GM12878 (cell line): Measurements from ENCODE around the gene GUK1. TPM values are rescaled to one million over a fixed set of nuclear protein-coding genes. Genes with fewer than 3 reads are reported as not detected.

Experiments used
- BMI1 ChIP-seq: fragments of 450-650 bp; IDR thresholded peaks from 2 replicates; pipeline ENCODE4 v1.6.1; 2016; ENCODE audit warnings: mild to moderate bottlenecking, moderate library complexity, borderline replicate concordance
- CEBPB ChIP-seq, 2 experiments: fragments of 150-350 bp in 1 of 2; IDR thresholded peaks; 2 replicates each; pipeline ENCODE4 v1.6.1; 2012 to 2014; ENCODE audit warnings: low read depth in 2 of 2, low read length in 2 of 2, borderline replicate concordance in 1 of 2, inconsistent platforms in 1 of 2
- E2F4 ChIP-seq: IDR thresholded peaks from 2 replicates; pipeline ENCODE4 v1.6.1; 2012; ENCODE audit warnings: low read depth, low read length, improper control_type of control experiment
- EED ChIP-seq: sonication (generic); IDR thresholded peaks from 2 replicates; pipeline ENCODE4 v1.6.1; 2016; ENCODE audit warnings: antibody characterized with exemption, low read depth
- ELK1 ChIP-seq: IDR thresholded peaks from 2 replicates; pipeline ENCODE4 v1.6.1; 2012; ENCODE audit warnings: low read depth, low read length, improper control_type of control experiment
- FOXK2 ChIP-seq: fragments of 450-650 bp; IDR thresholded peaks from 2 replicates; pipeline ENCODE4 v1.6.1; 2017; ENCODE audit warnings: mild to moderate bottlenecking, moderate library complexity
- FOXM1 ChIP-seq: IDR thresholded peaks from 2 replicates; pipeline ENCODE4 v1.6.1; 2012; ENCODE audit warnings: low read depth, mild to moderate bottlenecking, inconsistent platforms, low read length, moderate library complexity
- HDAC6 ChIP-seq: fragments of 200-600 bp; sonication (generic); IDR thresholded peaks from one replicate; pipeline ENCODE4 v1.8.0; 2017; ENCODE audit warnings: antibody characterized with exemption; ENCODE audit not compliant: unreplicated experiment
- IKZF2 ChIP-seq, 2 experiments: fragments of 450-650 bp; IDR thresholded peaks; 2 replicates each; pipeline ENCODE4 v1.6.1; 2017; ENCODE audit warnings: mild to moderate bottlenecking in 2 of 2, moderate library complexity in 2 of 2
- POLR2AphosphoS2 ChIP-seq: IDR thresholded peaks from 2 replicates; pipeline ENCODE4 v1.6.1; 2011; ENCODE audit warnings: low read depth, mild to moderate bottlenecking, low read length, improper control_type of control experiment, moderate library complexity
- RELA ChIP-seq: fragments of 450-650 bp; IDR thresholded peaks from 2 replicates; pipeline ENCODE4 v1.8.0; 2014; ENCODE audit warnings: borderline replicate concordance; ENCODE audit not compliant: partially characterized antibody
- SKIL ChIP-seq: fragments of 450-650 bp; IDR thresholded peaks from 2 replicates; pipeline ENCODE4 v1.6.1; 2017; ENCODE audit warnings: mild to moderate bottlenecking, low read depth, inconsistent platforms; ENCODE audit not compliant: poor library complexity, severe bottlenecking
- SMAD1 ChIP-seq: fragments of 450-650 bp; IDR thresholded peaks from 2 replicates; pipeline ENCODE4 v1.6.1; 2018; ENCODE audit warnings: mild to moderate bottlenecking, low read depth; ENCODE audit not compliant: partially characterized antibody
- SRF ChIP-seq, 2 experiments: IDR thresholded peaks; 2 replicates each; pipeline ENCODE4 v1.6.1; 2011; ENCODE audit warnings: low read depth in 2 of 2, low read length in 2 of 2, mild to moderate bottlenecking in 1 of 2, moderate library complexity in 1 of 2
- TCF7 ChIP-seq: IDR thresholded peaks from 2 replicates; pipeline ENCODE4 v1.6.1; 2014; ENCODE audit warnings: antibody characterized with exemption, borderline replicate concordance
- USF1 ChIP-seq: IDR thresholded peaks from 2 replicates; pipeline ENCODE4 v1.6.1; 2011; ENCODE audit warnings: borderline replicate concordance, low read depth, mild to moderate bottlenecking, moderate library complexity, mixed read lengths, low read length; ENCODE audit not compliant: insufficient read depth; ENCODE audit errors: extremely low read length
- ZBED1 ChIP-seq: IDR thresholded peaks from 2 replicates; pipeline ENCODE4 v1.6.1; 2016; ENCODE audit warnings: borderline replicate concordance
- ZBTB40 ChIP-seq: fragments of 450-650 bp; IDR thresholded peaks from 2 replicates; pipeline ENCODE4 v1.6.1; 2016; ENCODE audit warnings: mild to moderate bottlenecking, moderate library complexity, borderline replicate concordance
- ZNF207 ChIP-seq: fragments of 450-650 bp; IDR thresholded peaks from 2 replicates; pipeline ENCODE4 v1.6.1; 2014; ENCODE audit warnings: antibody characterized with exemption, mild to moderate bottlenecking, borderline replicate concordance
- polyA plus RNA-seq, 11 experiments: library from polyadenylated mRNA; depleted of rRNA in 4 of 11; unstranded in 6 of 11; stranded (reverse) in 5 of 11; fragments of >200 nt; fragmentation: Nextera tagmentation in 4 of 11; fragmentation: Illumina TruSeq in 1 of 11; extraction: Ambion mirVana in 4 of 11; extraction: Trizol in 1 of 11; gene quantifications; 1 replicate in 1 of 11; 2 replicates in 10 of 11; pipeline versions ENCODE4 v1.2.1 to v1.2.3, GENCODE V29; 2011 to 2016; ENCODE audit warnings: inconsistent platforms in 2 of 11, missing spikeins in 2 of 11, low read depth in 1 of 11
- total RNA-seq, 4 experiments: library from RNA; depleted of rRNA in 3 of 4; stranded (reverse); fragments of >200 nt in 3 of 4; fragmentation: Illumina TruSeq in 1 of 4; extraction: Trizol in 1 of 4; gene quantifications; 2 replicates each; pipeline versions ENCODE4 v1.2.1 to v1.2.3, GENCODE V29; 2013 to 2021

The GUK1 gene
- total and polyA plus RNA-seq, 10 of the 15 experiments (the other 5 are each of a cell fraction or from before 2014, with no cell fraction given), result 6.3 to 357 (median 203) TPM

- TF ChIP-seq ZBED1, result peak; percentile 99
- no peak for TF ChIP-seq BMI1
- no peak for TF ChIP-seq USF1
- TF ChIP-seq FOXM1, result no peak
- TF ChIP-seq EED, result no peak
- no peak for TF ChIP-seq SKIL
- no peak; the same call in 1 of the 2 replicates for TF ChIP-seq ELK1
- no peak for TF ChIP-seq POLR2AphosphoS2
- TF ChIP-seq HDAC6, result no peak
- no peak for TF ChIP-seq ZNF207
- no peak for TF ChIP-seq RELA
- no peak for TF ChIP-seq ZBTB40
- no peak for TF ChIP-seq TCF7
- TF ChIP-seq FOXK2, result no peak
- TF ChIP-seq SMAD1, result no peak
- 0 out of 2 replicates have a peak, but pooled peaks have one; percentile 53 for TF ChIP-seq E2F4
- TF ChIP-seq IKZF2 (IDR thresholded peaks at IDR 0.05), result no peak; a peak in 1 of 4 replicates
- TF ChIP-seq SRF (IDR thresholded peaks at IDR 0.05; ENCODE audit: low read depth in 2 of 2, low read length in 2 of 2), result peak; percentile 26 to 64; a peak in 1 of 4 replicates
- TF ChIP-seq CEBPB (IDR thresholded peaks at IDR 0.05; ENCODE audit: borderline replicate concordance in 1 of 2, low read depth in 2 of 2, low read length in 2 of 2), result no peak
These were observed at the start of gene GUK1 (continued) for GRCh38 chr1:228139931-228140723.
